Right forelimb (tissue), 1 donor: ENCODE results near the gene ACSM3.
"Not testable (repeated sequence)": the region's sequence is repeated elsewhere in the genome, so short reads cannot be mapped to it uniquely, and the experiment has no call there.

Experiments
- DNase-seq: peaks from one replicate; pipeline ENCODE4 v3.0.0-alpha.2; 2018

Gene ACSM3

DNA sequence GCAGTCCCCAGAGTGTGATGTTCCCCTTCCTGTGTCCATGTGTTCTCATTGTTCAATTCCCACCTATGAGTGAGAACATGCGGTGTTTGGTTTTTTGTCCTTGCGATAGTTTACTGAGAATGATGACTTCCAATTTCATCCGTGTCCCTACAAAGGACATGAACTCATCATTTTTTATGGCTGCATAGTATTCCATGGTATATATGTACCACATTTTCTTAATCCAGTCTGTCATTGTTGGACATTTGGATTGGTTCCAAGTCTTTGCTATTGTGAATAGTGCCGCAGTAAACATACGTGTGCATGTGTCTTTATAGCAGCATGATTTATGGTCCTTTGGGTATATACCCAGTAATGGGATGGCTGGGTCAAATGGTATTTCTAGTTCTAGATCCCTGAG, 8.0 kb upstream of the ACSM3 start:
- not testable (repeated sequence) for DNase-seq

DNA sequence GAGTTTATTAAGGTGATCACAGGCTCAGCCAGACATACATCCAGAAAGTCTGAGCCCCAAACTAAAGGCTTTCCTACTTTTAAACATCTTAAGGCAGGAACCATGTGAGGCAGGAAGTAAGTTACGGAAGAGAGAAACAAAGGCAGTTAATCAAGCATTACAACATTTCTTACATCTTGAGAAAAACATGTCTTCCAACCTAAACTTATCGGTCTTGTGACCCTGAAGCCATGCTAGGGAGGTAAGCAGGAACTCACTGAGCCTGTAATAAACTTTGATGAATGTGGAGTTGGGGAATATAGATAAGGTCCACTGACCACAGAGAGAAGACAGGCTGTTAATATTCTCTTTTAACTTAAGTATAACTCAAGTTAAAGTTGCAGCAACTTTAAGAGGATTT, 3.5 kb upstream of the ACSM3 start:
- DNase-seq, result no peak

DNA sequence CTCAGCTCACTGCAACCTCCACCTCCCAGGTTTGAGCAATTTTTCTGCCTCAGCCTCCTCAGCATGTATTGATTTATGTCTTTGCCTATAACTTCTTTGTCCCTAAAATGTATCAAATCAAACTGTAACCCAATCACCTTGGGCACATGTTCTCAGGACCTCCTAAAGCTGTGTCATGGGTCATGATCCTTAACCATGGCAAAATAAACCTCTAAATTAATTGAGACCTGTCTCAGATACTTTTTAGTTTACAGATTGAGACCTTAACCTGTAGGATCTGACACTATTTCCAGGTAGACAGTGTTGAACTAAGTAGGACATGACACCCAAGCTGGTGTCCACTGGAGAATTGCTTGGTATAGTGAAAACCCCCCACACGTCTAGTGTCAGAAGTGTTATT, 2.6 kb upstream of the ACSM3 start:
- DNase-seq, result no peak

DNA sequence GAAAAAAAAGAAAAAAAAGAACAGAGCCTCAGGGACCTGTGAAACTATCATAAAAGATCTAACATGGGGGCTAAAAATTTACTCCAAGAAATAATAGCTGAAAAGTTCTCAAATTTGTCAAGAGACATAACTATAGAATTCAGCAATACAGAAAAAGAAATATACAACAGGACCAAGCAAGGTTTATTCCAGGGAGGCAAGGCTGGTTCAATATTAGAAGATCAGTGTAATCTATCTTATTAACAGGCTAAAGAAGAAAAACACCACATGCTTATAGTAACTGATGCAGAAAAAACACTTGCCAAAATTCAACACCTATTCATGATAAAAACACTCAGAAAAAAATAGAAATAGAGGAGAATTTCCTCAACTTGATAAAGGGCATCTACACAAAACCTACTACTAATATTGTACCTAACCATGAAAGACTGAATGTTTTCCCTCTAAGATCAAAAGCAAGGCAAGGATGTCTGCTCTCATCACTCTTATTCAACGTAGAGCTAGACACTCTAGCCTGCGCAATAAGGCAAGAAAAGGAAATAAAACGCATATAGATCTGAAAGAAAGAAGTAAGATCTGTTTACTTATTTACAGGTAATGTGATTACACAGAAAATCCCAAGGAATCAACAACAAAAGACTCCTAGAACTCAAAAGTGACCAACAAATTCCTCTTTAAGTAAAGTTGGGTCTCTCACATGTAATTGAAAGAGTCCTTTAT, 1.2 kb upstream of the ACSM3 start:
- no peak for DNase-seq

DNA sequence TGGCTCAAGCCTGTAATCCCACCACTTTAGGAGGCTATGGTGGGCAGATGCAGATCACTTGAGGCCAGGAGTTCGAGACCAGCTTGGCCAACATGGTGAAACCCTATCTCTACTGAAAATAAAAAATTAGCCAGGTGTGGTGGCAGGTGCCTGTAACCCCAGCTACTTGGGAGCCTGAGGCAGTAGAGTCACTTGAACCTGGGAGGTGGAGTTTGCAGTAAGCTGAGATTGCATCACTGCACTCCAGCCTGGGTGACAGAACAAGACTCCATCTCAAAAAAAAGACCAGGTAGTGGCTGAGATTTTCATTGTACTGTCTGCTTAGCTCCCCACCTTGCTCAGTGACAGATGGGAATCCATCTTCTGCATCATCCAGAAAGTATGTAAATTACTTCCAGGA, 634 bp downstream of the ACSM3 start:
- DNase-seq, result not testable (repeated sequence)

DNA sequence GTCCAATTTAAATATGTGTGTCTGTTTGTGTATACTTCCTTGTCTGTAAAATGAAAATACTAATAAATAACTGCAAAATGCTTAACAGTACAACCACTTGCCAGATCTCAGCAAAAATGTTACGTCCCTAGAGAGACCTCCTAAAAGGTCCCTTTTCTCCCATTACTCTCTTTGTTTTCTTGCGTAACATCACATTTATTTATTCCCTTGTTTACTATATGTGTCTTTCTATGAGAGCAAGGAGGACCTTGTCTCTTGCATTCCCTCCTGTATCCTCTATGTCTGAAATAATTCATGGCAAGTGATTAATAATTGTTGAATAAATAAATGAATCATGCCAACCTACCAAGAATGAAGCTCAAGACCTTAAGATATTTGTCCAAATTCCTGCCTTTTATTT, 1.9 kb downstream of the ACSM3 start:
- no peak for DNase-seq

DNA sequence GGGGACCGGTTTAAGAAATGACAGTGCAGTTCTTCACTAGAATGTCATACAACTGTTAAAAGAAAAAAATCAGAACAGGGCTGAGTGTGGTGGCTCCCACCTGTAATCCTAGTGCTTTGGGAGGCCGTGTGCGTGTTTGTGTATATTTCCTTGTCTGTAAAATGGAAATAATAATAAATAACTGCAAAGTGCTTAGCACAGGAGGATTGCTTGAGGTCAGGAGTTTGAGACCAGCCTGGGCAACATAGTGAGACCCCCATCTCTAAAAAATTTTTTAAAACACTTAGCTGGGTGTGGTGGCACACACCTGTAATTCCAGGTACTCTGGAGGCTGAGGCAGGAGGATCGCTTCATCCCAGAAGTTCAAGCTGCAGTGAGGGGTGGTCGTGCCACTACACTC, 2.5 kb downstream of the ACSM3 start:
- DNase-seq, result no peak

DNA sequence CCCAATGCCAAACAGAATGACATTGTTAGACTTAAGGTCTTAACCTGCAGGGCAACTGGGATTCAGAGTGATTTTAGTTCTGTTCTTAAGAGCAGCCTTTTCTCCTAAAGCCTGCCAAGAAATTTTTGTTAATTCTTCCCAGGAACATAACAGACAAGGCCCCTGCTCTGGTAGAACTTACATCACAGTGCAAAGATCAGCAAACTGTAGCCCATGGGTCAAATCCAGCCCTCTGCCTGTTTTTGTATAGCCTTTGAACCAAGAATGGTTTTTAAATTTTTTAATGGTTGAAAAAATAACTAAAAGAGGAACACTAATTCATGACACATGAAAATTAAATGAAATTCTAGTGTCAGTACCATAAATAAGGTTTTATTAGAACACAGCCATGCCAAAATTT, 3.8 kb downstream of the ACSM3 start:
- DNase-seq, result no peak

DNA sequence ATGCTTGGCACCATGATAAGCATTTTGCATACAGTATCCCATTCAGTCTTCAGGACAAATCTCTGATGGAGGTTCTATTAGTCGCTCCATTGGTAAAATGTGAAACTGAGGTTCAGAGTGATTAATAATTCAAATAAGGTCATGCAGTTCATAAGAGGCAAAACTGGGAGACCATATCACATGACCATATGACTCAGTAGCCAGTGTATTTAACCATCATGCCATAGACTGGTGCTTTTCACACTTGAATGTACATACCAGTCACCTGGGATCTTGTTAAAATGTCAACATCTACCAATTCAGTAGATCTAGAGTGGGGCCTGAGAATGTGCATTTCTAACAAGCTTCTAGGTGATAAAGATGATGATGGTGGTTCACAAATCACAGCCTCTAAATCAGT, 4.3 kb downstream of the ACSM3 start:
- no peak for DNase-seq

DNA sequence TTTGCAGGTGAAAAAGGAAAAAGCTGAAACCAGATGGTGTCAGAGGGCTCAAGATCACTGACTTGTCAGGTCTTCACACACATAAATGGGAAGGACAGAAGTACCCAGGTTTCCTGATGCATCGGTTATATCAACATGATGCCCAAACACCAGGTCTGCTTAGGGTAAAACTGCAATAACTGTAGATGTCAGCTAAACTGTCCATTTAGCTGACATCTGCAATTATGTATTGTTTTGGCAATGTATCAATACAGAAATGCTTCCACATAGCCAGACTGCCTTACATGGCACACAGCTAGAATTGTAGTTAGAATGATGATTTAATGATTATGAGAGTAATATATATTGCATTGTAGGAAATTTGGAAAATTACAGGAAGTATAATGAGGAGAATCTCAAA, 5.0 kb downstream of the ACSM3 start:
- DNase-seq, result no peak

DNA sequence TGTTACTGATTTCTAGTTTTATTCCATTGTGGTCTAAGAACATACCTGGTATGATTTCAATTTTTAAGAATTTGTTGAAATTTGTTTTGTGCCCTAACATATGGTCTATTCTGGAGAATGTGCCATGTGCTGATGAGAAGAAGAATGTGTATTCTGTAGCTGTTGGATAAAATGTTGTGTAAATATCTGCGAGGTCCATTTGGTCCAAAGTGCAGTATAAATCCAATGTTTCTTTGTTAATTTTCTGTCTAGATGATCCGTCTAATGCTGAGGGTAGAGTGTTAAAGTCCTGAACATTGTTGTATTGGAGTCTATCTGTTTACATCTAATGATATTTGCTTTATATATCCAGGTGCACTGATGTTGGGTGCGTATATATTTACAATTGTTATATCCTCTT, 9.9 kb downstream of the ACSM3 start:
- no peak for DNase-seq

DNA sequence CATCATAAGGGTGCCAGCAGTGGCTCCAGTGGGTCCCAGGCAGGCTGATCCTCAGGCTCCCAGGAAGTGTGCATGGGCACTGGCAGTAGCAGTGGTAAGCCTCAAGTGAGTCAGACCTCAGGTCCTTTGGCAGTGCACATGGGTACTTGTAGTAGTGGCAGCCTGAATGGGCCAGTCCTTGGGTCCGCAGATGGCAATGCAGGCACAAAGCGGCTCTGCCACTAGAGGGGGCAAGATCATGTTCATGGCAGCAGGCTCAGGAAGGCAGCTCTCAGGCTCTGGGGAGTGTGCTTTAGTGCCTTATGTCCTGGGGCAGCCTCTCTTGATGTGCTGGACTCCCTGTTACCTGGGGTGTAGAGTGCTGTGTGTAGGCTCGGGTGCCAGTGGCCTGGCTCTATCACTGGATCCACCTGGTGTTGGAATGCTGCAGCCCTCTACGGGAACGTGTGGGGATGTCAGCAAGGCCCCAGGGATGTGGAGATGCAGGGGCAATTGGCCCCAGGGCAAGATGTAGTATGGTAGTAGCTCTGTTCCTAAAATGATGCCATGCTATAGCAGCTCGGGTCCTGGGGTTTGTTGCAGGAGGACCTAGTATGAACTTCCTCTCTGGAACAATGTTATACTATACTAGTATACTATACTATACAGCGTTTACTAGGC, 11.0 kb downstream of the ACSM3 start:
- peak; percentile 47 for DNase-seq

DNA sequence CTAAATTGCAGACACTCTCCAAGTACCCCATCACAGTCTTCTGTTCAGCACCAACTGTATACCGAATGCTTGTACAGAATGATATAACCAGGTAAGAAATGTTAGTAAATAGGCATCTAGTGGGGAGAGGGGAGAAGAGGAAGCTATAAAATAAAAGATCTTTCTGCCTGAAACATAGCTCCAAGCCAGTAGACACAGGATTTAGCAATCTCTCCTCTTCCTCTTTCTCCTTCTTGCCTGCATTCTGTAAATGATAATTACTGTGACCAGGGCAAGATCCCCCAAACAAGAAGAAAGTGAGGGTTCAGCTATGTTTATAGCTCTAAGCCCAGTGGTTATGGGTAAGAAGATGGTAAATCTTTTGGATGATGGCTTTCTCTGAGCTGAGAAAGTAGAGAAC, 17.9 kb downstream of the ACSM3 start:
- DNase-seq, result no peak

DNA sequence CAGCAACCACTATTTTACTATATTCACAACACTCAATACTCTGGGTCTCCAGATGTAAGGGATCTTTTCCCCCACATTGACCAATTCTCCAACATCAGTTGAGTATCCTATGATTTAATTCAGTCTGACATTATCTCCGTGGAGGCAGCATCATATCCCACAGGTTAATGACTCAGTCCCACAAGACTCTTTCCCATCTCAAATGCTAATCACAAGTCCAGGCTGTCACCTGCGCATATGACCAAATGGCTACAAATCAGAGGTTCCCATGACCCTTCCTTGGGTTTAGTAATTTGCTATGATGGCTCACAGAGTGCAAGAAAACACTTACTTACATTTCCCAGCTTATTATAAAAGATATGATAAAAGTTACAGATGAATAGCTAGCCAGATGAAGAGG, 18.7 kb downstream of the ACSM3 start:
- no peak for DNase-seq

DNA sequence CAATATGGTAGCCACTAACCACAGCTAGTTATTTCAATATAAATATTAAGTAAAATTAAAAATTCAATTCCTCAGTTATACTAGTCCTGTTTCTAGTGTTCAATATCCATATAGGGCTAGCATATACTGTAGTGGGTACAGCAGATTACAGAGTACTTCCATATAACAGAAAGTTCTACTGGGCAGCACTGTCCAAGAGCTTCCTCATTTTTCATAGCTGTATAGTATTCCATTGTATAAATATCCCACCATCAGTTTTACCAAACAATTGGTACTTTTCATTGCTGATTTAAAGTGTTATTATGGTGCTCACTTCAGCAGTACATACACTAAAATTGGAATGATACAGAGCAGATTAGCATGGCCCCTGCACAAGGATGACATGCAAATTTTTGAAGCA, 20.4 kb downstream of the ACSM3 start:
- no peak for DNase-seq

DNA sequence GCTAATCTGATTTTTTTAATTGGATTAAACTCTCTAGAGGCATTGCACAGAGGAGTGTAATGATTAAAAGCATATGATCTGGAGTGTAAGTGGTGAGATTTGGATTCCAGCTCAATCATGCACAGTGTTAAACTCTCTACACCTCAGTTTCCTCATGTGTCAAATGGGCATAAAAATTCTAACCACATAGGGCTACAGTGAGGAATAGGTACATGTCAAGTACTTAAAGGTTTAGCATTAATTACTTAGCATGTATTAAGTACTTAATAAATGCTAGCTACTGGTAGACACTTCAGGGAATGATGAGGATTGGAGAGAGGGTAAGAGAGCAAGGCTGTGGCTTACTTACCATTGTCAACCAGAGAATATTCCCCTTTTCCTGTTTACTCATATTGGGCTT, 25.3 kb downstream of the ACSM3 start:
- DNase-seq, result no peak

DNA sequence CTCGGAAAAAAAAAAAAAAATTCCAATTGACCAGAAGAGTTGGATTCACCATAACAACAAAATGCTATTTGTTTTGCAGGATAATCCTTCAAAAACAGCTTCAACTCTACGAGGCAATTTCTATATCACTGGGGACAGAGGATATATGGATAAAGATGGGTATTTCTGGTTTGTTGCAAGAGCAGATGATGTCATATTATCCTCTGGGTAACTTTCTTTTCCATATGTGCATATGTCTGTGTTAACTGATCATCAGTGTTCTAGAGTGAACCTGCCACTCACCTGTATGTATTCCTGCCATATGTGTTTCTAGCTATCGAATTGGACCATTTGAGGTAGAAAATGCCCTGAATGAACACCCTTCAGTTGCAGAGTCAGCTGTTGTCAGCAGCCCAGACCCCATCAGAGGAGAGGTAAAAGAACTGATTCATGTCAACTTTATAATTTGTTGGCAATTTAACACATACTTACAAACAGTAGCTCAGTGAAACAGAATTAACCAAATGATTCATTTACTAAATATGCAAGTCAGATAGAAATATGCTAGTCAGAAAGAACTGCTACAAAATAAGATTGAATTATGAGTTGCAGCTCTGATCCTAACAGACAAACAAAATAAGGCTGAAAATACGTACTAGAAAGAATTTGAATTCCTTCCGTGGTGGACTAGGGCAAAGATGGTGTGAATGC, 28.3 kb downstream of the ACSM3 start:
- no peak for DNase-seq

DNA sequence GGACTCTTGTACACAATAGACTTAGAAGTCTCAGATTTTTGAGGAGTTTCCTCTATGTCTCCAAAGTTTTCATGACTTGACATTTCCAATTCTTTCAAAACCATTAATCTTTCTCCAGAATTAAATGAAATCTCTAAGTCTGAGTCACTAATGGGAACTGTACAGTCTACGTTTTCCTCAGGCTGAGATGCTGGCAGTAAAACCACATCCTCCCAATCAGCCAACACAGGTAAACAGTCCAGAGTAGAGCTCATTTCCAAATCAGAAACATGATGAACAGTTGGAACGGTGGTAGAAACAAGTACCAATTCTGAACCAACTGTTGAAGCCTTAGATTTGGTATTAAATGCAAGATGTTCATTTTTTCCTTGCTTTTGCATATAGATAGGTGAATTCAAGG, 34.5 kb downstream of the ACSM3 start:
- DNase-seq, result no peak

DNA sequence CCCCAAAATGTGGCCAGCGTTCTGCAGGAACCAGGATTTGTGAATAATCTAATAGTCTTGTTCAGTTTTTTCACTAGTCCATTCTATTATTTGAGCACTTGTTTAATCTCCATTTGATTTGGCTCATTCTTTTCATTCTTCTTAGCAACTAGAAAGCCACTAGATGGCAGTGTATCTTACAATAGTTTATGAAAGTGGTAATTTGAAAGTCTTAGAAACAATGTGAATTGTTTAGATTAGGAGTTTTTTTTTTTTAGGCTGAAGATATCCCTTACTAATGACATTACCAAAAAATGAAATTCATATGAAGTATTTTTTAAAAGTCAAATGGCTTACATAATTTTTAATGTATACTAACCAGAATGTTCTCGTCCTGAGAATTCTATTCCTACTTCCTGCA, 35.8 kb downstream of the ACSM3 start:
- DNase-seq, result no peak

DNA sequence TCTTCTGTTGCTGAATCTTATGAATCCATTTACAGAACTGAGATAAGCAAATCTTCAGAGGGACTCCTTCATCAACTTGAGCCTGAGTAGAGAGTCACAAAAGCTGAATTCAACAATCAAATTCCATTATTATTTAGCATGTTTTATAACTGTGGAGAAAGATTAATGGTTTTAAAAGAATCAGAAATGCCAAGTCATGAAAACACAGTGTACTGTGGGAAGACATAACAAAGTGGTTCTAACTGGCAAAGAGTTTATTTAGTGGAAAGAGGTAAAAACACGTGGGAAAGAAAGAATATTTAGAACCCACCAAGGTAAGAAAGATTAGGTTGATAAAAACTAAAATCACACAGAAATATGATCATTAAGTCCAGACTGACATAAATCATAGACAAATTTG, 37.5 kb downstream of the ACSM3 start:
- no peak for DNase-seq

DNA sequence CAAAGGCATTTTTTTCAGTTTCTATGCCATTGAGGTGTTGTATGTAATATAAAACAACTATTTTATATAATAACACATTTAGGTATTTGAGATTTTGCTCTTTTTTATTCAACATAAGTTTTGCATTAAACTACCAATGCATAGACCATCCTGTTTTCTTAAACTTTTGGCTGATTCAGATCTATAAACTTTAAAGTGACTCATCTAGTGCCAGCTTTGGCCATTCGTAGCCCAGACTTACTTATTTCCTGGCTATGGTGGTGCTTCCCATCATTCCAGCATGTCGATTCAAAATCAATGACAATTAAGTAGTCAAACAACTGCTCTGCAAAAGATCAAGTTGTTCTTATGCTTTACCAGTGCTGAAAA, 39.4 kb downstream of the ACSM3 start:
- DNase-seq, result no peak

DNA sequence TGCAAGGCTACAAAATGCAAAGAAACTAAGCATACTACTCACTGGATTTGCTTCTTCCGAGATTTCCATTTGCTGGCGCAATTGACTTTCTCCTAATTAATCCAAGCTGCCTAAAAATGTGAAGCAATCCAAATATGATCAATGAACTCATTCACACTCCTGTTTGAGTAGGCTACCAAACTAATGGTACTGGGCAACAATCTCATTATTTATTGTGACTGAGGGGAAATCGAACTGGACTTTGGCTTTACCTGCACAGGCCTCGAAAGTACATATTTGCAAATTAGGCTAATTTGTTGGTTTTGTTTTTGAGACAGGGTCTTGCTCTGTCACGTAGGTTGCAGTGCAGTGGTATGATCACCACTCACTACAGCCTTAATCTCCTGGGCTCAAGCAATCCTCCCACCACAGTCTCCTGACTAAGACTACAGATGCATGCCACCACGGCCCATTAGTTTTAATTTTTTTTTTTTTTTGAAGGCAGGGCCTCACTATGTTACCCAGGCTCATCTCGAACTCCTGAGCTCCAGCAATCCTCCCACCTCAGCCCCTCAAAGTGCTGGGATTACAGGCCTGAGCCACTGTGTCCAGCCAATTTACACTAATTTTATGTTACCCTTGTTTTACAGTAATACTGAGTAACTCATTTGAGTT, 39.9 kb downstream of the ACSM3 start:
- no peak for DNase-seq

DNA sequence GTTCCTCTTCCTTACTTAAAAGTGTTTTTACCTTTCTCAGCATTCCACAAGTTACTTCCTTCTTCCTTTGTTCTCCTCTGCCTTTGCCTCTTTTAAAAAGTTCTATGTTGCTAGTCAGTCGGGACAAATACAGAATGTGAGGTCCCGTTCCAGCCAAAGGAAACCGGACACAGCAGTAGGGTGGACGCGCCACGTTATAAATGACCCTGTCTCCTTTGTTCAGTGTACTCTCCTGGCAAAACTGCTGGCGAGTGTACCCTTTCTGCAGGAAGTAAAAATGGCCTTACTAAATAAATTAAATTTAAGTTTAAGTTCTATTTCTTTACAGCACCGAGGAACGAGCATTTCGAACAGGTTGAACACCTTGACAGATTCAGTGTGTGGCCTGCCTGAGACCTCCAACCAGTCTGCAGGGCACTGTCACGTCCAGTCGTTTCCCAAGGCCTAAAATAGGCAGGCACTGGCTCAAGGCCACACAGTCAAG, 41.9 kb downstream of the ACSM3 start:
- not testable (repeated sequence) for DNase-seq
